ENCODE measurements around the gene HCRTR1. TPM values are rescaled to one million over a fixed set of nuclear protein-coding genes. Genes with fewer than 3 reads are reported as not detected.

HCRTR1 gene
- total RNA-seq, 1 donor from 2014 or later: 1.6 TPM

DNA sequence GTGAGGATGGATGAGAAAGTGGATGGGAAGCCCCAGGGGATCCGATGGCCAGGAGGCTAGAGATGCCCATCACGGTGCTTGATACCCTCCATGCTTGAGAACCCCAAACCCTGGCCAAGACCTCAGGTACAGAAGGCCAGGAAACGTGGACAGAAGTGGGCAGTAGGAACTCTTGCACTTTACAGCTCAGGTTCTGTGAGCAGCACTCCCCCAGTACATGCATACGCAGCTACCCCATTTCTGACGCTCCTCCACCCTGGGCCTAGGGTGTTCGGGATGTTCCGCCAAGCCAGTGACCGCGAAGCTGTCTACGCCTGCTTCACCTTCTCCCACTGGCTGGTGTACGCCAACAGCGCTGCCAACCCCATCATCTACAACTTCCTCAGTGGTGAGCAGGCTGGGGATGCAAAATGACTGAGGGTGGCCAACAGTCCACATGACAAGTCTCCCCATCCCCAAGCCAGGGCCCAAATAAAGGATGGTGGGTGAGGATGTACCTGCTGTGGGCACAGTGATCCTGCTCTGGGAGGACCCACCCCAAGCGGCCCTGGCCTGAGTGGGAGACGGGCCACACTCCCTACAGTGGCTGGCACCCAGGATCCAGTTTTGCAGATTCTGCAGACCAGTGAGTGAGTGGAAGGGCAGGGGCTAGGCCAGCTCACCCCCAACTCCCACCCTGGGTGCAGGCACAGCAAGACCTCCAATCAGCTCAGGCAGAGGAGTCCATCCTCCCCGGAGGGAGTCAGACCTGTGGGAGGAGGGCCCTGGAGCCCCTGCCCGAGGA lies 7.4 kb downstream of the HCRTR1 start:
- no peak for FAIRE-seq

GRCh38 chr1:31625561-31626222 lies 8.2 kb downstream of the HCRTR1 start:
- DNase-seq (ENCODE audit: low spot score in 2 of 2) (no peak), FAIRE-seq (no peak)

More for the DNA sequence above, 7.4 kb downstream of the HCRTR1 start:
- no peak for DNase-seq (ENCODE audit: low spot score in 2 of 2)

DNA sequence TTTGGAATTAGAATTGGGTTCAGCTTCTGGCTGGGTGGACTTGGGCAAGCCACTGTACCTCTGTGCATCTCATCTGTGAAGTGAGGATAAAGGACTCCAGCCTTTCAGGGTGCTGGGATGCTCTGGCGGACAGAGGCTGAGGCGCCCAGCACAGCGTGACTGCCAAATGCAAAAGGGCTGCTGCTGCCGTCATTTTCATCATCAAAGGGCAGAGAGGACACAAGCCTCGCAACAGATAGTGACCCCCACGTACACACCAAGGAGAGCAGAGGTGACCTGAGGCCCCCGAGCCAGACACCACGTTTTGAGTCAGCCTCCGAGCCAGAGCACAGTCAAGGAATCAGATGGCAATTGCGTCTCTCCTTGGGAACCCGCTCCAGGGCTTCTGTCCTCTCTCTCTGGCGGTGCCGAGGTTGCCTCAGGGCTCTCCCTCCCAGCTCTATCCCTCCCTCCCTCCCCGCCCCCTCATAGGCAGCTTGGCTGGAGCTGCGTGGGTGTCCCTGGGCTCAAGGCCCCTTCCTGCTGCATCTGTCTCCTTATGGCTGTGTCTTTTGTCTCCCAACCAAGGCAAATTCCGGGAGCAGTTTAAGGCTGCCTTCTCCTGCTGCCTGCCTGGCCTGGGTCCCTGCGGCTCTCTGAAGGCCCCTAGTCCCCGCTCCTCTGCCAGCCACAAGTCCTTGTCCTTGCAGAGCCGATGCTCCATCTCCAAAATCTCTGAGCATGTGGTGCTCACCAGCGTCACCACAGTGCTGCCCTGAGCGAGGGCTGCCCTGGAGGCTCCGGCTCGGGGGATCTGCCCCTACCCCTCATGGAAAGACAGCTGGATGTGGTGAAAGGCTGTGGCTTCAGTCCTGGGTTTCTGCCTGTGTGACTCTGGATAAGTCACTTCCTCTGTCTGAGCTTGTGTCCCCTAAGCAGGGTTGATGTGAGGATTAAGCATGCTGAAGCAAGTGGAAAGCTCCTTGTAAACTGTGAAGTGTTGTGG lies 9.0 kb downstream of the HCRTR1 start:
- FAIRE-seq: no peak
- peak in 1 of 2 donors; percentile 38 for DNase-seq (ENCODE audit: low spot score in 2 of 2)

DNA sequence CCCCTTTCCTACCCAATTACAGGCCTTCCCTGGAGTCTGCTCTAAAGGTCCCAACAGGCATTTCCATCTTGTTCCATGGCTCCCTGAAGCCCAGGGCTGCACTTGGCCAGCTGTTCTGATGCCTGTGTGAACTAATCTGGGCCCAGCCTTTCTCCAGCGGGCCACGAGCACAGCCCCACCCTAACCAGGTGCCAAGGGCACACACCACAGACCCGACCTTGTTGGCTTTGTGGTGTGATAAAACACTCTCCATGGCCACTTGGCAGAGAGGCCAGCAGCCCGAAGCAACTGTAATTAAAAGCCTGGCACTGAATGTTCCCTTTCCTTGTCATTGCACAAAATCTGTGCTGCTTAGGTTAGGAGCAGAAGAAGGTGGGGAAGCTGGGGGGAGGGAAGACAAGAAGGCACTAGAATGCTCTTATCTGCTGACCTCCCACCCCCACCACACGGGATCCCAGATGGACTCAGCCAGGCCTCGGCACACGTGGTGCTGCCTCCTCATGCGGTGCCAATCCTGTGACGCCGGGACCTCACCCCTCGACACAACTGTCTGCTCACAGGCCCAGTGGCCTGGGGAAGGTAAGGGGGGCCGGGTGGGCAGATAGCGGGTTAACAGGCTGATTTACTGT lies 9.9 kb downstream of the HCRTR1 start:
- DNase-seq (ENCODE audit: low spot score in 2 of 2): peak in 1 of 2 donors; percentile 30
- FAIRE-seq: no peak

DNA sequence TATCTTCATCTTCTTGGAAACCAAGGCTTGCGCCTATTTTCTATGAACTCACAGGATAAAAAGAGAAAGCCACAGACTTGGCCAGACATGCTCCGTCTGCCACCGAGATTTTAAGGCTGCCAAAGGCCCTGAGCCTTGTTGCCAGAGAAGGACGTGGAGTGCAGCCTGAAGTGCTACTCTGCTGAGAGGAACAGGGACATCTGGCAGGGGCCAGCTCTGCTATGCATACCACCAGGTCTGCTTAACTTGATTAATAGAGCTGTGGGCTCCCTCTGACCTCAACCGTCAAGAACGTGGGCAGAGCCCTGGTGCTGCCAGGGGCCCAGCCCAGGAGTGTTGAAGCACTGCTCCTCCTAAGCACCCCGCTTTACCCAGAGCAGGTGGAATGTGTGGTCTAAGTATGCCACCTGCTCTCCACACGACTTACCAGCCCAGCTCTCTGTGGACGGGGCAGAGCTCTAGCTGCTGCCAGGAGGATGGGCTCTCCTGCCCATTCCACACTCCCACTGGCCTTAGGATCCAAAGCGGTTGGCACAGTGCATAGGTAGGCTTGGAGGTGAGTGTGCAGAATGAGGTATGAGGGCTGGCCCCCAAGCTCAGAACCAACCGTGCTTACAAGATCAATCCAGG lies 10.6 kb downstream of the HCRTR1 start:
- no peak for DNase-seq (ENCODE audit: low spot score in 2 of 2)
- FAIRE-seq: no peak

DNA sequence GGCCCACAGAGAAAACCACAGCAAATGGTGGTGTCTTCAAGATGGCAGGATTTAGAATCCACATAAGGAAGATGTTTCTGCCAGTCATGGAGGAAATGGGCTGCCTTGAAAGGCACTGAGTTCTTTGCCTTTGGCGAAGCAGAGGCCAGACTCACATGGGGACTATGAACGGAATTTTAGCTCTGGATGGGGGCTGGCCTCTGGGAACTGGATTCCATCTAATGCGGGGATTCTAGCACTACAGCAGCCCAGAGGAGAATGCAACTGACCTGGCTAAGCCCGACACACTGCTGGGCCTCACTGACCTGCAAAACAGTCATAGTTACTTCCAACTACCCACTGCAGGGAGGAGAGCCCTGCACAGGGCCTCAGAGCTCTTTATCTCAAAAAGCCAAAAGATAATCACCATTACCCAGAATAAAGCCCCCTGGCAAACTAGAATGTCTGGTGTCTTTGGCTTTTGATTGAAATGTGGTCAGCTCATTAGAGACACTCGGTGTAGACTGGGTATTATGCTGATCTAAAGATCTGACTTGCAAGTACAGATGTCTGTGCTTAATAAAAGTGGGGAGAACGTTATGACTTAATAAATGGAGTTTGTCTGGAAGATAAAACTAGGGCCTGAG lies 11.6 kb downstream of the HCRTR1 start:
- FAIRE-seq (no peak), DNase-seq (ENCODE audit: low spot score in 2 of 2) (no peak)

DNA sequence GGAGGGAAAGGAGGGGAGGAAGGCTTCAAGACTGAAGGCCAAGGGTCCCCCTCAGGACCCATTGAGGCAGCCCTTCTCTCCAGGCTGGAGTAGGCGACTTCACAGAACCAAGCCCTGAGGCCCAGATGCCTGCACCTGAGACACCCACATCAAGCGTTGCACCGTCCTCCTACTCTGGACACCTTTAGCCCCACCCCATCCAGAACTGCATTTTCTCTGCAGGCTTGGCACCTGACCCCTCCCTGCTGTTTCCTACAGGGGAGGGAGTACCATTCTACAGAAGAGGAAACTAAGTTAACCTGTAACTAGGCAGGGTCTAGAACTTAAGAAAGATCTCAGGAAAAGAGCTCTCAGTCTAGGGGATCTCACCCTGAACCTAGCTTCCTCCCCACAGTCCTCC lies 15.2 kb downstream of the HCRTR1 start:
- no peak for DNase-seq (ENCODE audit: low spot score in 2 of 2)
- FAIRE-seq: no peak

DNA sequence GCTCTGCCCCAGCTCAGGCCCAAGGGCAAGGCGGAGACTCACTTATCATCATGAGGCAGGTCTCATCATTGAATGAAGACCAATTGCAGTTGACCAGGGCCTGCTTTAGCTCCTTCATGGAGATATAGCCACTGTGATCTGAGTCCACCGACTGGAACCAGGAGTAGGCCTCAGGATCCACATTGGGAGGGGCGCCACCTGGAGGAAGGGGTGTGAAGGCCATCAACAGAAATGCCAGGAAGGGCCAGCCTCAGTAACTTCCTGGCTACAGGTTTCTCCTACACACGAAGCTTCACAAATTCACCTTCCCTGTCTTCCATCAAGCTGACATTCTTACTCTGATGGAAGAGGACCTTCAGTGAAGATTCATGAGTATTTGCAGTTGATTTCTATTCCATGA lies 15.6 kb downstream of the HCRTR1 start:
- FAIRE-seq (no peak), DNase-seq (ENCODE audit: low spot score in 2 of 2) (no peak)

DNA sequence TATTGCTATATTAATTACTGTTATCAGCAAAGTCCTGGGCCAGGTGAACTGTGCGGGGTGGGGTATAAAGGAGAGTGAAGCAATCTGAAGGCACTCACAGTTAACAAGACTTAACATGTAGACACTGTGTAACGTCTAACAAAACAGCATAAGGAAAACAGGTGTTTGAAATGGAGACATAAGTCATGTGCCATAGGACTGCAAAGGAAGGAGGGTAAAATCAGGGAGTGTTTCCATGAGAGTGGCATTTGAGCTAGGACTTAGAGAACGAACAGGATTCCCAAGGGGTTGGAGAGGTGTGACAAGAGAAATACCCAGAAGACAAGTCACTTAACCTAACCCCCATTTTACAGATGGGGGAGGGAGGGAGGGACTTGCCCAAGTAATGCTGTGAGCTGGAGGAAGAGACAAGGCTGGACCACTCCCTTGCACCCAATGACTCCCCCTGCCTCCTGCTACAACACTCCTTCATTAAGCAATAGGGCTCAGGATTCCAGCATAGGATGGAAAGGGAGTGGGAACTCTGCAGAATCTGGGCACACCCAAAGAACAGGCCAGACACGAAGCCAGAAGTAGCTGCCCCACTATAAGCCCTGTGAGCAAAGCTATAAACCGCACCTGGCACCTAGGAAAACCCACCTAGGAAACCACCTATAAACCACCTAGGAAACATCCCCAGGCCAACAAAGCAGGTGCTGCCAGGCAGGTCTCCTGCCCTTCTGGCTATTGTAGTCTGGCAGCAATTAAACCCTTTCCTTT lies 20.6 kb downstream of the HCRTR1 start:
- FAIRE-seq (no peak), DNase-seq (ENCODE audit: low spot score in 2 of 2) (no peak)

- no peak for DNase-seq (ENCODE audit: low spot score in 2 of 2)
Measured at GRCh38 chr1:31639543-31639942, 22.1 kb downstream of the HCRTR1 start.

GRCh38 chr1:31640179-31640578 lies 22.7 kb downstream of the HCRTR1 start:
- DNase-seq (ENCODE audit: low spot score in 2 of 2) (no peak), FAIRE-seq (no peak)

More at GRCh38 chr1:31639543-31639942, 22.1 kb downstream of the HCRTR1 start:
- FAIRE-seq: no peak

DNA sequence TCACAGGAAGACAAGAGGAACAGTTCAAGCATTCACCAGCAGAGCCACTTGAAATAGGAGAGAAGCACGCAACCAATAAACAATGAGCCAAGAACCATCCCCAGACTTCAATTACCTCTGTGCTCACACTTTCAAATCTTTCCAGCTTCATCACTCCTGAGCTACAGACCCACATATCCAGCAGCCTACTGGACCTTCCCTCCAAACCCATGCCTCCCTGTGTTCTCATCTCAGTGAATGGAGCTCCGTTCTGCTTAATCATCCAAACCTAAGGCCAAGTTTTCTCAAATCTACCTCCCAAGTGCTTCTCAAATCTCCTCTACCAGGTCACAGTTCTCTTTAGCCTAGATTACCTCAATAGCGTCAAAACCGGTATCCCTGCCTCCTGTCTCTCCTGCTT lies 23.5 kb downstream of the HCRTR1 start:
- no peak for FAIRE-seq
- no peak for DNase-seq (ENCODE audit: low spot score in 2 of 2)

GRCh38 chr1:31642366-31642765 lies 24.9 kb downstream of the HCRTR1 start:
- FAIRE-seq (no peak), DNase-seq (ENCODE audit: low spot score in 2 of 2) (no peak)

DNA sequence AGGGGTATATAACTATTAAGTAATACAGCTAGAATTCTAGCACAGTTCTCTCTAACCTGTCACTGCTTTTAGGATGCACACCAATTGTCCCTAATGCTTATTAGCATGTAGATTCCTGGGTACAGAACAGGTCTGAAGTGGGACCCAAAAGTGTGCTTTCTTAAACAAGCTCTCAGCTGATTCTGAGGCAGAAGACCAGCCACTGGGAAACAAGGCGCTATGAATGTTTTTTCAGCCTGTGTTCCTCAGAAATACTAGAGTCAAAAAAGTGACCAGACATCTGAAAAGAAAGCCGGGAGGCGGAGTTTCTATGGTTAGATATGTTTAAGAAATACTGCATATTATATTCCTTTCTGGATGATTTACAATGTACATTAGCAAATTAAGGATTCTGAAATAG lies 25.4 kb downstream of the HCRTR1 start:
- DNase-seq (ENCODE audit: low spot score in 2 of 2) (no peak), FAIRE-seq (no peak)

- no peak for DNase-seq (ENCODE audit: low spot score in 2 of 2)
- FAIRE-seq: no peak
Measured at GRCh38 chr1:31643976-31644559, 26.6 kb downstream of the HCRTR1 start.

DNA sequence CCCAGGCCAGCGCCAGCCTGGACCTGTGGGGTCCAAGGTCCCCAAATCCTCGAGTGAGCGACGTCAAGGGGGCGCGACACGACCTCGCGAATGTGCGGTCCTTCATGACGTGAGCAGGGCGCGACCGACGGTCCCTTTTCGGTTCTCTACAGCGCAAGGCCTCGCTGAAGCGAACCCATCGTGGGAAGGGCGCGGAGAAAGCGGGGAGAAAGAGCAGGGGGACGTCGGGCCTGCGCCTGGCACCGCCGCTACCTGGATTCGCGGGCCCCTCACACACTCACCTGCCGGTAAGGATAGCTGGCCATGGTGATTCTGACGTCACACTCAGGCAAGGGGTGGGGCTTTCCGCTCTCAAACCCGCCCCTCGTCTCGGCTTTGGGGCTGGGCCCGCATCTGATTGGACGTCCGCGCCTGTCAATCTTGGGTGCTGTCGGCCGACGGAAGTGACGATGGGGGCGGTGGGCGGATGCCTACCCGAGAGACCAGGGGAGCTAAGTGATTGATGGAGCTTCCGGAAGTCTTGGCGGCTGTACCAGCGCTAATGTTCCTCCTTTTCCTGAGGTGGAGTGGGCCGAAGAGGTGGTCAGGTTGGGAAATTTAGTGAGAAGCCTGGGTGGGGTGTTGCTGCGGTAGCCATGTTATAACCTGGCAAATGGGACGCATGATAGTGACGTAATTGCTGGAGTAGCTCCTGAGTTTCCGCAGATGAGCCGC lies 27.2 kb downstream of the HCRTR1 start, which contains the start of gene PEF1:
Gene PEF1, minus strand, starts transcription at position 317 of the 714 bp plus-strand sequence. Its CDS starts 12 bp downstream, at position 305.
- FAIRE-seq (peak; percentile 82), DNase-seq (ENCODE audit: low spot score in 2 of 2) (peak; percentile 88 to 97)

GRCh38 chr1:31645274-31645568 lies 27.7 kb downstream of the HCRTR1 start:
- DNase-seq (ENCODE audit: low spot score in 2 of 2) (no peak), FAIRE-seq (no peak)

All from frontal cortex (tissue), 4 donors.